WI38 (cell line): ENCODE data around the gene CCSER1.

Source experiments
- H3K4me3 ChIP-seq: 2 replicates; pipeline ENCODE4 v1.5.1; 2011; ENCODE audit warnings: low read depth, mild to moderate bottlenecking, control low read depth, low read length
- CTCF ChIP-seq: IDR thresholded peaks from 2 replicates; pipeline ENCODE4 v1.5.1; 2012; ENCODE audit warnings: low read depth, mild to moderate bottlenecking, control low read depth, low read length

The CCSER1 gene

GRCh38 chr4:90841676-90842075 lies 714.5 kb downstream of the CCSER1 start:
- TF ChIP-seq CTCF = no peak
- H3K4me3 ChIP-seq = no peak overlapping the region

- no peak for TF ChIP-seq CTCF
- H3K4me3 ChIP-seq = no peak overlapping the region
Measured at GRCh38 chr4:90842960-90843359, 715.8 kb downstream of the CCSER1 start.

GRCh38 chr4:90844241-90844640 lies 717.0 kb downstream of the CCSER1 start:
- no peak overlapping the region for H3K4me3 ChIP-seq
- TF ChIP-seq CTCF = no peak

GRCh38 chr4:90845777-90846176 lies 718.6 kb downstream of the CCSER1 start:
- TF ChIP-seq CTCF = no peak
- no peak overlapping the region for H3K4me3 ChIP-seq

GRCh38 chr4:90852237-90852636 lies 725.0 kb downstream of the CCSER1 start:
- H3K4me3 ChIP-seq = no peak overlapping the region
- TF ChIP-seq CTCF = no peak

- no peak overlapping the region for H3K4me3 ChIP-seq
- no peak for TF ChIP-seq CTCF
Measured at GRCh38 chr4:90855111-90855510, 727.9 kb downstream of the CCSER1 start.

- no peak for TF ChIP-seq CTCF
Measured at GRCh38 chr4:90857081-90857820, 730.1 kb downstream of the CCSER1 start.

More at GRCh38 chr4:90857081-90857820, 730.1 kb downstream of the CCSER1 start:
- no peak overlapping the region for H3K4me3 ChIP-seq
